Stimulated activated CD8-positive, alpha-beta memory T cell treated with anti-CD3 and anti-CD28 coated beads, Interleukin-7, amount 100 ng/mL, for 24 hours (primary cell): Measurements from ENCODE around the gene C1QC.
"Not testable (repeated sequence)": the region's sequence is repeated elsewhere in the genome, so short reads cannot be mapped to it uniquely, and the experiment has no call there.

Experiments used
- DNase-seq: peaks from one replicate; pipeline ENCODE4 v3.0.0-alpha.2; 2020; ENCODE audit warnings: low read depth

C1QC gene

DNA sequence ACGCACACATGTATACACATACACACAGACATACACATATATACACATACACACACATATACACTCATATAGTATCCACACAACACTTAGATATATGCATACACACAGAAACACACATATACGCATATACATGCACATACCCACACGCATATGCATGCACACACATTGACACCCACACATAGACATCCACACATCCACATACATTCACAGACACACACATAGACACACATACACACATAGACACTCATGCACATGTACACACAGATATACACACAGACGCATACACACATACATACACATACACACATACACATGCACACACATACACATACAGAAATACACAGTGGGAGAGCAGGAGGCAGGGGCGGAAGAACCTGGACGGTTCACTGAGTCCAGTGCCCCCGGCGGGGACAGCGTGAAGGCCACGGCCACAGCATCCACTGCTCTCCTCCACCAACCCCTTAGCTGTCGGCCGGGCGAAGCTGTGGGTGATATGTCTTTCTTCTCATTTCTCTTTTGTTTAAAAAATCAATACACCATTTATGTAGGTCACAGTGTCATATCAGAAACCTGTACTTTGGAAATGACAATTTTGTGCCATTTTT is 6.8 kb downstream of the C1QC start:
- DNase-seq = no peak

DNA sequence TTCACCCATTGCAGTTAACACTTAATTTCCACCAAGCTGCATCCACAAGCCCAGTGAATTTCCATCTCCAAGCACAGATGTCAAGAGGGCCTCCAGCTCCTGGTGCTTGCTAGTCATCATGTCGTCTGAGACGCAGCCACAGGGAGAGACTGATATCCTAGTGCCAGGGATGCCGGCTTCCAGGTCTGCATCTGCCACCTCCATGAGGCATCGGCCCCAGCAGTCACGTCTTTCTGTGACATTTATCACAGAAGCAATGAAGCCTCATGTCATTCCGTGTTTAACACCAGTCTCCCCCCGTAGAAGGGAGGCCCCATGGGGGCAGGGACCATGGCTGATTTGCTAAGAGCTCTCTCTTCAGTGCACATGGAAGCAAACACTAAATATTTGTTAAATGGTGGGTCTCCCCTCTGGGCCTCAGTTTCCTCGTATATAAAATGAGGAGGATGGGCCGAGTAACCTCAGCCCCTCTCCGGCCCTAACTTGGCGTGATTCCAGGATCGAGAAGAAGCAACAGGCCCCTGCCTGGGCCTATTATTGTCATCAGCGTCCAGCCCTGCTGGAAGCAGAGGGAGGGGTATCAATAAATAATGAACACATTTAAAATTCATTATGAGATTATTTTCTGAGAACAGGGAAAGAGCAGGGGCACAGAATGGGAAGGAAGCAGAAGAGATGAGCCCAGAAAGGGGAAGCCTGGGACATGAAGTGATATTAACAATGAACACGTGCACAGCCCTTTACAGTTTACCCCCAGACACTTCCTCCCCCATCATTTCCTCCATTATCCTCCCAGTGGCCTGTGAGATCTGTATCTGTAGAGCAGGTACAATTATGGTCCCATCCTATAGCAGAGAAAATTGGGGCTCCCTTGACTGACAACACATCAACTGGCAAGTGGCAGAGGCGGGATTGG is 8.8 kb downstream of the C1QC start:
- DNase-seq = no peak

- no peak for DNase-seq
Measured at GRCh38 chr1:22652881-22653316, 9.5 kb downstream of the C1QC start, which contains the start of gene C1QB. C1QB (plus strand) TSS chr1:22653236; CDS start chr1:22659463, 6,227 bp downstream.

- DNase-seq = no peak
Measured at GRCh38 chr1:22654692-22655091, 11.3 kb downstream of the C1QC start.

DNA sequence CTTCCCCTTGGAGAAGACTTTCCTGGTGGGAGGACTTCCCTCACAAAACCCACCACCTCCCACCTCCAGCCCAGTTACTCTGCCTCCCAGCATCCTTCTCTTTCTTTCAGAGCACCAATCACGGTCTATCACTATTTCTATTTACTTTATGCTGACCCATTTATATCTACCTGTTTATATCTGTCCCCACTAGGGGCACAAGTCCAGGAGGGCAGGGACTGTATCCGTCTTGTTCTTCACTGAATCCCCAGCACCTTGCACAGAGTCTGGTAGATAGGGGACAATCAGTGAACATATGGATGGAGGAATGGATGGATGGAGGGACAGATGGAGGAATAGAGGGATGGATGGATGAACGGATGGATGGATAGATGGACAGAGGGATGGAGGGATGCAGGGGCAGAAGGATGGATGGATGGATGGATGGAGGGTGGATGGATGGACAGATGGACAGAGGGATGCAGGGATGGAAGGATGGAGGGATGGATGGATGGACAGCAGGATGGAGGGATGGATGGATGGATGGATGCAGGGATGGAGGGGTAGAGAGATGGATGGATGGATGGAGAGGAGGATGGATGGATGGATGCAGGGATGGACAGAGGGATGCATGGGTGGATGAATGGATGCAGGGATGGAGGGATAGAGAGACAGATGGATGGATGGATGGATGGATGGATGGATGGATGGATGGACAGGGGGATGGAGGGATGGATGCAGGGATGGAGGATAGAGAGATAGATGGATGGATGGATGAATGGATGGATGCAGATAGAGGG is 15.1 kb downstream of the C1QC start:
- no peak for DNase-seq

GRCh38 chr1:22660716-22661241 is 17.3 kb downstream of the C1QC start:
- DNase-seq = no peak

DNA sequence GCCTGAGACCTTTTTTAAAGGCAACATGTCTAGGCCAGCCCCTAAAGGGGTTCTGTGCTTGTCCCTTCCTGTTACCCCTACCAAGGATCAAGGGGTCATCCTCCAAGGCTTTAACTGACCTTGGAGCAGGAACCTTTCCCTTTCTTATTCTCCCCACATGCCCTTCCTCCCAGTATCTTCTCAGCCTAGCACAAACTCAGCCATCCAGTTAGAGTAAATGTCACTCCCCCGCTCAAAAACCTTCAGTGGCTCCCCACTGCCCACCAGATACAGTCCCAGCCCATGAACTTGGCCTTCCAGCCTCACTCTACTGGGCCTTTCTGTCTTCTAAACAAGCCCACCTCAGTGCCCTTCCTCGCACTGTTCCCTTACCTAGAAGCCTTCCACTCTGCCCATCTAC is 18.4 kb downstream of the C1QC start:
- DNase-seq = no peak

DNA sequence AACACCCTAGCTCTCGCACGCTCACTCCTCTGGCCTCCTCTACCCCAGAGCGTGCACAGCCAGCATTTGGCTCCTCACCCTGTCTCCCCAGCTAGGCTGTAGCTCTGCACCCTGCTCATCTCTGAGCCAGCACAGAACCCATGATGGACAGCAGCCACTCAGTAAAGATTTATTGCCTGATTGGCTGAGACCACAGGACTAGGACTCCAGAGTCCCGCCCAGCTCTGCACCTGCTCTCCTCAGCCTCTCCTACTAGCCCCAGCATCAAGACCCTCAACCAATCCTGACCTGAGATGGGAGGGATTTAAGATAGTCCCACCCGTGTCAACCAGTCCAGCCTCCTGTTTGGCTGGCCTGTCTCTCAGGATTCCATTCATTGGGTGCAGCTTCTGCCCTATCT is 18.9 kb downstream of the C1QC start:
- DNase-seq = no peak

- DNase-seq = no peak
Measured at GRCh38 chr1:22662986-22663408, 19.6 kb downstream of the C1QC start.

- no peak for DNase-seq
Measured at GRCh38 chr1:22665752-22666151, 22.3 kb downstream of the C1QC start.

DNA sequence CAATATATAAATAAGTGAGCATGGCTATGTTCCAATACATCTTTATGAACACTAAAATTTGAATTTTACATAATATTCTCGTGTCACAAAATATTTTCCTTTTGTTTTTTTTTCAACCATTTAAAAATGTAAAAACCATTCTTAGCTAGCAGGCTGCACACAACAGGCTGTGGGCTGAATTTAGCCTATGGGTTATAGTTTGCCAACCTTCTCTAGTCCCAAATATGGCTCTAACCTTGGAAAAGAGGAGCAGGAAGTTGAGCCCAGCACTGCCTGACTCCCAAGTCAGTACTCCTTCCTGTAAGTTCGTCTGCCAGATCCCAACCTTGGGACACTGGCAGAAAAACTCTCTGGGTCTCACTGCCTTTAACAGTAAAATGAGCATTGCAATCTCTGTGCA is 23.0 kb downstream of the C1QC start:
- no peak for DNase-seq

DNA sequence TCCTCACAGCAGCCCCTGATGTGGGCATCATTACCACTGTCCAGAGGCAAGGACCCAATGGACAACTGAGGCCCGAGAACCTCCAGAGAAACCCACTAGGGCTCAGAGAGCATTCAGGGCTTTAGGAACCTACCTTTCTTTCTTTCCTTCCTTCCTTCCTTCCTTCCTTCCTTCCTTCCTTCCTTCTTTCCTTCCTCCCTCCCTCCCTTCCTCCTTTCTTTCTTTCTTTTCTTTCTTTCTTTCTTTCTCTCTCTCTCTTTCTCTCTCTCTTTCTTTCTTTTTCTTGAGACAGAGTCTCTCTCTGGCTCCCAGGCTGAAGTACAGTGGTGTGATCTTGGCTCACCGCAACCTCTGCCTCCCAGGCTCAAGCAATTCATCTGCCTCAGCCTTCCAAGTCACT is 25.4 kb downstream of the C1QC start:
- DNase-seq = not testable (repeated sequence)

GRCh38 chr1:22670352-22670975 is 27.0 kb downstream of the C1QC start:
- no peak for DNase-seq

- DNase-seq = no peak
Measured at GRCh38 chr1:22671999-22672398, 28.6 kb downstream of the C1QC start.

DNA sequence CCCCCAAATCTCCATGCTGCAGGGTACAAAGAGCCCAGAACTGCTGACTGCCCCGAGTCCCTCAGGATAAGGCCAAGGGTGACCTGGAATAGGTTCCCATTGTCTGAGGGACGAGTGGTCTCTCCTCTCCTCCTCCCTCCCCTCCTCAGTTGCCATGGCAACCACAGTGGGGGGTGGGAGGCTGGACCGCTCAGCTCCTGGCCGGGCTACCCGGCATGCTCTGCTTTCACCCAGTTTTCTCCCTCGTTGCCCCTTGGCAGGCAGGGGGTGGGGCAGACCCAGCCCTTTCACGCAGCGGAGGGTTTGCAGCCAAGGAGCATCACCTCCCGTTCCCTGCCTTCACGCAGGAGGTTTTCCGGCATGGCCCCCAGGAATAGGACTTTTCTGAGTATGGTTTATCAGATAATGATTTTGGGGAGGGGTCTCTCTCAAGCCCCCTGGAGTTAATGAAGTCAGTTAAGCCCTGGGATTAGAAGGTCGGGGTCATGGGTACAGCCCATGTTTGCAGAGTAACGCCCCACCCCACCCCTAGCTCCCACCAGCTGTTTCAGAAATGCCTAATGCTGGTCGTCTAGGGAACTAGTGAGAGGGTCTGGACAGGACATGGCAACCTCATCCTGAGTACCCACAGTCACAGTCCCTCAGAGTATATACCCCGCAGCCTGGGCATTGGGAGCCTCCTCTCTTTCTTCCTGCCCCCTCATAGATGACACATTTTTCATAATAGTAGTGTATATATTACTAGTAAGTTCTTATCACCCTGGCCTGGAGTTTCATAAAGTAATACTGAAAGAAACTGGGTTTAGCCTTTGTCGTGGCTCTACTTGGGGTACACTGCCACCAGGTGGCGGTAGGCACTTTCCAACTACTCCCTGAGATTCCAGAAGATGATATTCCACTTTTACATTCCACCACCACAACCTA is 30.3 kb downstream of the C1QC start:
- DNase-seq = no peak

DNA sequence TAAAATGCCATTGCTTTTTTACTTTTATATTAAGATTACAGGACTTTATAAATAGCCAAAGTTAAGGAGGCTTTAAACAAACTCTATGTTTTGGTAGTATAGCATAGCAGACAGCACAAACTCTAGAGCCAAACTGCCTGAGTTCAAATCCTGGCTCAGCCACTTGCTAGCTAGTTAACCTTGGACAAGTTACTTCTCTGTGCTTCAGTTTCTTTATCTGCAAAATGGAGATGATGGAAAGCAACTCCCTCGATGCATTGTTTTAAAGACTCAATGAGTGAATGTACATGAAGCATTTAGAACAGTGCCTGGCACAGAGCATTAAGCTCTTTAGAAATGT is 30.9 kb downstream of the C1QC start:
- no peak for DNase-seq

DNA sequence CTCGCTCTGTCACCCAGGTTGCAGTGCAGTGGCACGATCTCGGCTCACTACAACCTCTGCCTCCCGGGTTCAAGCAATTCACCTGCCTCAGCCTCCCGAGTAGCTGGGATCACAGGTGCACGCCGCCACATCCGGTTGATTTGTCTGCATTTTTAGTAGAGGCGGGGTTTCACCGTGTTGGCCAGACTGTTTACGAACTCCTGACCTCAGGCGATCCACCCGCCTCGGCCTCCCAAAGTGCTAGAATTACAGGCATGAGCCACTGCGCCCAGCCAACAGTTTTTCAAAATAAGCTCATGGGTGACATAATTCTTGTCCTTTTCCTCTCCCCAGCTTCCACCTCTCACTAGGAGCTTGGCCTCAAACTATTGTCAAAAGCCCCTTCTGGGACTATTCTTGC is 32.7 kb downstream of the C1QC start:
- DNase-seq = not testable (repeated sequence)

DNA sequence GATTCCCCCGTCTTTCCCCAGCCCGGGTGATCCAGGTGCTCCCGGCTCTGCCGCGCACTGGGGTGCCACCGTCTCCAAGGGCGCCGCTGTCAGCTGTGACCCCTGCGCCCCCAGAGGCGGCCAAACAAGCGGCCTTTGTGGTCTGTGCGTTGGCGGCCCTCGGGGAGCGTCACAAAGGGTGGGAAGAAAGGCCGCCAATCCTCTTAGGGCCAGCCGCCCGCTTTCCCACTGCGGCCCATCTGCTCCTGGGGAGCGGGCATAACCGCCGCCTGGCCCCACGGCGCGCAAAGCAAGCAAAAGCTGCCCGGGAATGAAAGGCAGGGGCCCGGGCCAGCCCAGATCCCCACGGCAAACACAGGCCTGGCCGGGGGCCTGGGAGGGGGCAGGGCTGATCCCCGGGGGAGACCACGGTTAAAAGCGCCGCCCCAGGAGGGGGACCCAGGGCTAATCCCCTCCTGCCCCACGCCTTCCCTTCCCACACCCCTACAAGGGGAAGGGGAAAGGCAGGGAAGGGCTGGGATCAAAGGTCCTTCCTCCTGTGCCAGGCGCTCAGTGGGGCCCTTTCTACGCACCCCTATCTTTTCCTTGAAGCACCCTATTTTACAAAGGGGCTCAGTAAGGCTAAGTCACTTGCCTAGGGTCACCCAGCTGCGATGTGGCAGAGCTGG is 33.6 kb downstream of the C1QC start:
- no peak for DNase-seq

GRCh38 chr1:22677931-22678896 is 34.8 kb downstream of the C1QC start:
- DNase-seq = no peak
